Activated CD4-positive, alpha-beta T cell treated with anti-CD3 and anti-CD28 coated beads, Interleukin-2, amount 50 U/mL, for 4 hours (primary cell): ENCODE data around the gene SLC66A2.

Experiments
- DNase-seq, 2 experiments: peaks; one replicate each; pipeline ENCODE4 v3.0.0-alpha.2; 2020

The SLC66A2 gene

DNA sequence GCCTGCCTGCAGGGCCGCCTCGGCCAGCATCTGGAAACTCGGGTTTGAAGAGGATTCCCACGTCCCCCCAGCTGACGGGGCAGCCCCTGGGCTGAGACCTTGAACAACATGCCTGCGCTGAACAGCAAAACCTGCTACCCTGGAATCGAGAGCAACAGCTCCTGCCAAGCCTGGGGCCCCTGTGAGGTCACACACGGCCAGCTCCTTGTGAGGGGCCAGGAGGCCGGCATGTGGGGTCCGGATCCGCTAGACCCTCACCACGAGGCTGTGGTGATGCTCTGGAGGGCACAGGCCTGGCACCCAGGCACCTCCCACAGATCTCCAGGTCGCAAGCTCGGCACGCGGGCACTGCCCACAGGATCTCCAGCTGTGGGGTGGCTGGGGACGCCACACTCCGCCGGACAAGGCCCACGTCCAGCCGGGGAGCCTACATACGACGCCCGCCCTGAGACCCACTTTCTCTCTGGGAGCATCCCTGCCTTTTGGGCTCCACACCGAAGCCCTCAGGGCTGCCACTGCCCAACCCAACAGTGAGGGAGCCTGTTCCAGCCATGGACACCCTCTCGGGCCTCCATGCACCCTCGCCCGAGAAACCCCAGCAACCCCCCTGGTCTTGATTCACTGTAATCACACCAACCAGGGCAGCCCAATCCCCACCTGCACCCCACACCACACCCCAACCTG lies 34.1 kb downstream of the SLC66A2 start:
- DNase-seq = no peak

DNA sequence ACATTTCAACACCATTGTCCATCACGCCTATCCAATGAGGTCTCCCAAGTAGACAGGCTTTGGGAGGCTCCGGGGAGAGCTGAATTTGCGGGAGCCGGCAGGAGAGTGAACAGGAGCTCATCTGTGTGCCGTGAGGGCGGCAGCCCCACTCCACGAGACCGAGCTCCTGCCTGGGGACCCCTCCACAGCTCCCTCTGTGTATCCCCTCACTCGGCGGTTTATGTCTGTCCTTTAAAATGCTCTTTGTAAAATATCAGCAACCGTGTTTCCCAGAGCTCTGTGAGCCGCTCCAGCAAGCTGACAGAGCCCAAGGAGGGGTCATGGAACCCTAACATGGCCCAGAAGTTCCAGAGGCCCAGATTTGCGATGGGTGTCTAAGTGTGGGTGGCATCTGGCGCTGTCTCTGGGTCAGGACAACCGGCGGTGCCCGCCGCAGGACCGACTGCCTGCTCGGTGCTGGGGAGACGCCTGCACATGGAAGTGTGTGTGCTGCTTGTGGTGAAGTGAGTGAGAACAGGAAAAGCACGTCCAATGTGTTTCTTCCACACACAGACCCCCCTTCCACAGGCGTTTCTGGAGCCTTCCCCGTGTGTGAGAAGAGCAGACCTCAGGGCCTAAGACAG lies 34.8 kb downstream of the SLC66A2 start:
- no peak for DNase-seq

GRCh38 chr18:79916128-79916494 lies 35.3 kb downstream of the SLC66A2 start:
- no peak for DNase-seq

DNA sequence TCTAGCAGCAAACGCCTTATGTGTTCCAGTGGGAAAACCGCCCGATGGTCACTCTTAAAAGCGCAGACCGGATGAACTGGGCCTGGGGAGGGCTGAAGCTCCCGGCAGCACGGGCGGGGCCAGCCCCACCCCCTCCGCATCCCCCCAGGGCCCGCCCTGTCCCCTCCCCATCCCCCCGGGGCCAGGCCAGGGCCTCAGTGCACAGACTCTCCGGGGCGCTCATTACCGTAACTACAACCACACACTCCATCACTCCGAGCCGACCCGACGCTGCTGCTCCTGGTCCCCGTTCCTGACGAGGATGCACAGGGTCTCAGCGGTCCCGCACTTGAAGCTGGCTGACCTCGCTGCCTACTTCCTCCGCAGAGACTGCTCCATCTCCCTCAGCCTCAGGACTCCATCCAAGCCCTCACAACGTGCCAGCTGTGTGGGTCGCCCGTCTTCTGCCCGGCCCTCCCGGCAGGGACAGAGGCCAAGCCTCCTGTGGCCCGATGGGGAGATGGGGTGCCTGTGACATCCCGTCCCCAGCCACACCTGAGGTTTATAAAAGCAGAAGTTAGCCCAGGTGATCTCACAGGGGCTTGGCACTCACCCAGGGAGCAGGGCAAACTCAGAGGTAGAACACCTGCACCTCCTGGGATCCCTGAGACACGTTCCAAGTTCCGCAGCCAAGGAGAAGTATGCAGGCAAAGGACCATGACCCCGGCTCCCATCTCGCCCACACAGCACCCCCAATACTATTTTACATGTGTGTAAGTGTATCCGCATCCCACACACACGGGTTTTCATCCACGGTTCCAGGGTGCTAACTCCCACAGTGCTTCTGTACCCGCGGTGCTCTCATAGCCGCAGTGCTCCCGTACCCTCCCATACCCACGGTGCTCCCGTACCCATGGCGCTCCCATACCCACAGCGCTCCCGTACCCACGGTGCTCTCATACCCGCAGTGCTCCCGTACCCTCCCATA lies 36.0 kb downstream of the SLC66A2 start:
- DNase-seq = no peak

DNA sequence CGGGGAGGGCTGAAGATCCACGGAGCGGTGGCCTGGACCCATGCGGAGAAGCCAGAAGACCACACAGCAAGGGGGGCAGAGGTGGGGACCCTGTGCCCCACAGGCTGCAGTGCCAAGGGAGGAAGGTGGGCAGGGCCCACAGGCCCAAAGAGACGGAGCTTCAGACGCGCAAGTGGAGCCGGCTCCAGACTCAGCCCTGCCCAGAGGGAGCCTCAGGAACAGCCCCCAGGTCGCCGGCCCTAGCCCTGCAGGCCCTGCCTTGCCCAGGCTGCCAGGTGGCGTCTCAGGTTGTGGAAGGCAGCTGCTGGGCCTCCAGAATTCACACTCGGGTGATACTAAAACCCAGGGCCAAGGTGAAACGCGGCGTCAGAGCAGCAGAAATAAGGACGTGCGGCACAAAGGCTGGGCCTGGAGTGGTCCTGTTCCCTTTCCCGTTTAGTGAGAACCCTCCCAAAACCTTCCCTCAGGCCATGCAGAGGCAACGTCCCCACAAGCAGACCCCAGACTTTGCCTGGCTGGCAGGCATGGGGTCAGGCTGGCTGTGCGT lies 36.8 kb downstream of the SLC66A2 start:
- no peak for DNase-seq

- DNase-seq = no peak
Observed at GRCh38 chr18:79912994-79913831, 38.2 kb downstream of the SLC66A2 start.

GRCh38 chr18:79912409-79912991 lies 39.0 kb downstream of the SLC66A2 start:
- peak; percentile 8 to 12 for DNase-seq

DNA sequence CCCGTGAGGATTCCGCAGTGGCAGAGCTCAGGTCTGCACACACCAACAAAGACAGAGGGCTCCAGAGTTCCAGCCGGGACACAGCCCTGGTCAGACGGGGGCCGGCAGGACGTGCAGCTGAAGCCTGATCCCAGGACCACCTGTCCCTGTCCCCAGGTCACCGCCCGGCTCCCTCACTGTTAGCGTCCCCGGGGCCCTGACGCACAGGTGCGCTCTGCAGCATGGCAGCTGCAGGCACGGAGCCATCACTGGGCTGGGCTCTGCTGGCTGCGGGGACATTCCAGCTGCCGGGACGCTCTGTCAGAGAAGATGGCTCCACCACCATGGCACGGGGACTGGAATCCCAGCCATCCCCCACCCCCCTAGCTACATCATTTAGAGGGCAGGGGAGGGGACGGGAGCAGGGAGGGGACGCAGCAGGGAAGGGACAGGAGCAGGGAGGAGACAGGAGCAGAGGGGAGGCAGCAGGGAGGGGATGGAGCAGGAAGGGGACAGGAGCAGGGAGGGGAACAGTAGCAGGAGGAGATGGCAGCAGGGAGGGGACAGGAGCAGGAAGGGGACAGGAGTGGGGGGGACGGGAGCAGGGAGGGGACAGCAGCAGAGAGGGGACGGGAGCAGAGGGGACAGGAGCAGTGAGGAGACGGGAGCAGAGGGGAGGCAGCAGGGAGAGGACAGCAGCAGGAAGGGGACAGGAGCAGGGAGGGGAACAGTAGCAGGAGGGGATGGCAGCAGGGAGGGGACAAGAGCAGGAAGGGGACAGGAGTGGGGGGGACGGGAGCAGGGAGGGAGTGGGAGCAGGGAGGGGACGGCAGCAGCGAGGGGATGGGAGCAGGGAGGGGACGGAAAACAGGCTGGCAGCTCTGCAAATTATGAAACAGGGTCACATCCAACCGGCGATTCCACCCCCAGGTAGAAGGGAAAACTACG lies 39.8 kb downstream of the SLC66A2 start:
- DNase-seq = no peak

DNA sequence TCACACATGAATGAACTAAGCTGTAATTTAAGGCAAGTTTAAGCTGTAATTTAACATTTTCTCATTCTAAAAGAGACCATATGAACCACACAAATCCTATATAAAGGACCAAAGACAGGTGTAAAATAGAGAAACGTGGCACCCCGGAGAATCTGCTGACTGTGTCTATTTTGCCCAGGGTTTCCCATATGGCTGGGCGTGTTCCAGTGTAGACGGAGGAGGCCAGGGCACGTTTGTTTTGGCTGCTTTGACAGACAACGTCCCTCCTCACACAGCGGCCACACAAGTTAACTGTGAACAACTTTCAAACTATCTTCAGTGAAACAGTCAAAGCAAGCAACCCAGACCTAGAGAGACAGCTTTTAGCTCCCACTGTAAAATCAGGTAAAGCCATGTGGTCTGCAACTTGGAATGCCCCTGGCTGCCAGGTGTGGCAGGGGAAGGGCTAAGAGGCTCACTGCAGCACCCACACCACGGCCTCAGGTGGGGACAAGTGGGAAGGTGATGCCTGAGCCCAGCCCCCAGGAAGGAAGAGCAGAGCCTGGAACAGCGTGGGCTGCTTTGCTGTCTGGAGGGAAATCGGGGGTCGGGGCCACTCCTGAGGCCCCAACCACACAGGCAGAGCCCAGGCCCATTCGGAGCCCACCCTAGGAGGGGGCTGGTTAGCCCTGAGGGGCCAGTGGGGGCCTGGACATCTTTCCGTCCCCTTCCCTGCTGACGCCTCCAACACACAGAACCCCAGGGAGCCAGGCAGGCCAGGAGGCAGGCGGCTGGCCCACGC lies 40.7 kb downstream of the SLC66A2 start:
- no peak for DNase-seq

DNA sequence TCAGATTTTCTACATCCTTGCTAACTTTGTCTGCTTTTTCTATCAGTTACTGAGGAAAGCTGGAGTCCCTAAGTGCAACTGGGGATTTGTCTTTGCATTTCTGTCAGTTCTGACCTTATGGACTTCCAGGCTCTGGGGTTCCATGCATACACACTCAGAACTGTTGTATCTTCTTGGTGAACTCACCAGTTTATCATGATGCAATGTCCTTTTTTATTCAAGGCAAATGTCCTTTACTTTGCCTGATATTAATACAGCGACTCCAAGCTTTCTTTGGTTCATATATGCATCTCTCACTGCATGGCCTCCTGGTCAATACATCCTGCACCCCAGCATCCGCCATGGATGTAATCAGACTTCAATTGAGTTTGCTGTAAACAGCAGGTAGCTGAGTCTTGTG lies 44.7 kb downstream of the SLC66A2 start:
- no peak for DNase-seq

DNA sequence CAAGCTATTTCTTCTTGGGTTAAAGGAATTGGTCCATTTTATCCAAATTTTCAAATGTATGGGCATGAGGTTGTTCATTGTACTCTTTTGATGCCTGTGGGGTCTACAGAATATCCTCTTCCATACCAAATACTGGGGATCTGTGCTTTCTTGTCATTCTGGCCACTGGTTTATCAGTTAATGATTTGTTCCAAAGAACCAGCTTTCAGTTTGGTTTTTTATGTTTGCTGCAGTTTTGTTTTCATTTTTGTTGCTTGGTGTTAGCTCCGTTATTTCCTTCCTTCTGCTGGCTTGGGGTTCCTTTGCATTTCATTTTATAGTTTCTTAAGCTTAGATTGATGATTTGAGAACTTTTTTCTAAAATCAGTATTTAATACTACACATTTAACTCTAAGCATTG lies 45.5 kb downstream of the SLC66A2 start:
- no peak for DNase-seq

DNA sequence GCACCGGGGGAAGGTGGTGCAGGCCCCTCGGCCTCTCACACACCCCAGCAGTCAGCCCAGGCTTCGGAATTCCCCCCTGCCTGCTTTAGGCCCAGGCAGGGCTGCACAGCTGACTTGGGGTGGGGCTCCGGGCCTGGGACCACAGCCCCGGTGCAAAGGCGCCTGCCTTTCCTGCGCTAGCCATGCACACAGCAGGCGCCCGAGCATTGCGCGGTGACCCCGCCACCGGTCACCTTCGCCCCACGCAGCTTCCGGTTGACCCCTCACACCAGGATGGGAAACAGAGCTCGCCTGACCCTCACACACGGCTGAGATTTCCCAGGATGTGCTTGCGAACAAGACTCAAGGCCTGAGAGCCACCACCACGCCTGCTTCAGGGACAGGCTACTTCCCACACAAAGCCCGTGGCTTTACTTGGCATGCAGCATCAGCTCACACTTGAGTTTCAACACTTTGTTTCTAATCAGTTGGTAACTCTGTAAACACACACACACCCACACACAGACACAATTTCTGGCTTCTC lies 46.0 kb downstream of the SLC66A2 start:
- DNase-seq = no peak

DNA sequence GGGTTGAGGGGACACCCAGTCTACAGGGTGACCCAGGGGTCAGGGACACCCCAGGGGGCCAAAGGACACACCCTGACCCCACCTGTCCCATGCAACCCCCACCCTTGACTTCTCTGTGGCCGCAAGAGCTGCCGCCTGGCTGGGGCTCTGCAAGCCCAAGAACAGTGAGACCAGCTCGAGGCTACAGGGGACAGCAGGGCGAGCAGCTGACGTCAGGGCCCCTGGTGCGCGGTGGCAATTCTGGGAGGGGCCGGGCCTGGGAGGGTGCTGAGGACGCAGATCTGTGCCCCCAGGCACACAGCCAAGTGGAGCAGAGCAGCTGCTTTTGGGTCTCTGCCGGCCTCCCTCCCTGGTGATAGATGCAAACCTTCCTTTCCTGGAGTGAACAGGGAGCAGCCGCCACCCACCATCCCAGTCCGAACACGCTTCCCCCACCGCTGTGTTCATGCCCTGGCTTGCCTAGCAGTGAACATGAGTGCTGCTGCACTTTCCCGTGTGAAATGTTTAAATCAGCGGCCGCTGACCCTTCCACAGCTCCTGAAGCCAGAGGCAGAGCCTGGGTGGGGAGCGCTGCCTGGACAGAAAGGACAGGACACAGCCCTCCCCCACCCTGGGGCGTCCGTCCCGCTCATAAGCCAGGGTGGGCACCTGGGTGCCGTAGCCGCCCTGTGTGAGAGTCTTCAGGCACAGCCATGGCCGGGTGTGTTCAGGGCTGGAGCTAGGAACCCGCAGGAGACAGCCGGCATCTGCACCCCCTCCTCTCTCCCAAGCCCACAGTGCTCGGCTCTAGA lies 46.9 kb downstream of the SLC66A2 start:
- no peak for DNase-seq

DNA sequence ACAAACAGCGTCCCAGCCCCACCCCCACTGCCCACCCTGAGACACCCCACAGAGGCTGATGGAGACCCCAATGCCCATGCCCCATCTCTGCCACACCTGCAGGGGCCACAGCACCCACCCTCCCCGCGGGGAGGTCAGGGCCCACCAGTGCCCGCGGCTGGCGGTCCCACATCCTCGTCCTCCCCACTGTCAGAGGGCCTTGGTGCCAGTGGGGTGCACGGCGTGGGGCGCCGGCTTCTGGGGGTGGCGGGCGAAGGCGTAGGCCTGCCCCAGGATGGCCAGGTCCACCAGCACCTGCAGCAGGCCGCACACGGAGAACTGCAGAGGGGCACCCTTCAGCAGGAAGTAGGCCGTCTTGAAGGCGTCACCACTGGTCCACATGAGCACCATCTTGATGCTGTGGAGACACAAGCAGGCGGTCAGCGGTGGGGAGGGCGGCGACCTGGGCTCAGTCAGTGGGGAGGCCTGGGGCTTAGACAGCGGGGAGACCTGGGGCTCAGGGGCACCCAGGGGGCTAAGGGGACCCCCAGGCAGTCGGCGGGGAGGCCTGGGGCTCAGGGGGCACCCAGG lies 47.6 kb downstream of the SLC66A2 start:
- DNase-seq = no peak

DNA sequence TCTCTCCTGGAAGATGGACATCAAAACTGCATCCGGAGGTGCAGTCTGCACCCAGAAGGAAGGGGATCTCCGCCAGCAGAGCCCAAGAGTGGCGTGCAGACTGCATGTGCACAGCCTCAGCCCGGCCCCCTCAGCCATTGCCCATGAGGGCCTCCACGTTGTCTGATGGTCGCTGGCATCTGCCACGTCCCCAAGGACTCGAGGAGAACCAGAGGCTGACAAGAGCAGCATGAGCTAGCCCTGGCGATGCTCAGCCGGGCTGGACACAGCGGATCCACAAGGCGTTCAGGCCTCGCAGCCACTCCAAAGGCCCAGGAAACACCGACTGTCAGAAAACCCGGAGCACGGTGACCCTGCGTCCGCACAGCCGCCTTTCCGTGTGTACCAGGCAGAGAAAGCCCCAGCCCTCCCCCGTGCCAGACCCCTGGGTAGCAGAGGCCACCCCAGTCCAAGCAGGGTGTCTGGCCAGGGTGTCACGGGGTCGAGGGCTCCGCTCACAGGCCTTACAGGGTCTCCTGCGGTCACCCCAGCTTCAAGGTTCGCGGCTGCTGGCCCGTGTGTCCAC lies 48.3 kb downstream of the SLC66A2 start:
- no peak for DNase-seq

DNA sequence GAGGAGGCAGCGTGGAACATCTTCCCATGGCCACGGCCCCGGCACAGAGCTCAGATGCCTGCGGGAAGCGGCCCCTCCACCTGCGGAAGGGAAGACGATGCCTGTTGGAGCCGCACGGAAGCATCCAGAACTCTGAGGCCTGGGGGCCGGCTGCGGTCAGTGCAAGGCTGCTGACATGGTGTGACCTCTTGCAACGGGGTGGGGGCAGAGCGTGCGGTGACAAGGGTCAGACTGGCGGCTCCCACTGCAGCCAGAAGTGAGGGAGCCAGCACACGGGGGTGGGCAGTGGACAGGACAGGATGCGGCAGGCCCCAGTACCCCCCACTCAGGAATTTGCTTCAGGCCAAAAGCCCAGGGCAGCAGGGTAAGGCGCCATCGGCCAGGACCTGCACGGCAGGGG lies 48.8 kb downstream of the SLC66A2 start:
- DNase-seq = no peak

DNA sequence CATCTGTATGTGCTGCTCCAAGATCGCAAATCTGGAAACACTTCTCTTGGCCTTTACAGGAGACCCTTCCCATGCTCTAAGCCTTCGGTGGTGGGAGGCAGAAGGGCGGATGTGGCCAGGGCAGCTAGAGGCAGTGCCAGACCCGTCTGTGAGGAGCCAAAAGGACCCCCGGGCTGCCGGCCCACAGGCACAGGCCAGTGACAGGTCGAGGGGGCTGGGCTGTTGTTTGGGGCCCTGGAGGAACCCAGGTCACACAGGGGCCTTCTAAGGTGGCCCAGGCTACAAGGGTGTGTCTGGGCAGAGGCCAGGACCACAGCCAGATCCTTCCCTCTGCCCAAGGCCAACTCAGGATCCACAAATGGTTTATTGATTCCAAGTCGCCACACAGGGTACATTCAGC lies 49.4 kb downstream of the SLC66A2 start:
- no peak for DNase-seq

DNA sequence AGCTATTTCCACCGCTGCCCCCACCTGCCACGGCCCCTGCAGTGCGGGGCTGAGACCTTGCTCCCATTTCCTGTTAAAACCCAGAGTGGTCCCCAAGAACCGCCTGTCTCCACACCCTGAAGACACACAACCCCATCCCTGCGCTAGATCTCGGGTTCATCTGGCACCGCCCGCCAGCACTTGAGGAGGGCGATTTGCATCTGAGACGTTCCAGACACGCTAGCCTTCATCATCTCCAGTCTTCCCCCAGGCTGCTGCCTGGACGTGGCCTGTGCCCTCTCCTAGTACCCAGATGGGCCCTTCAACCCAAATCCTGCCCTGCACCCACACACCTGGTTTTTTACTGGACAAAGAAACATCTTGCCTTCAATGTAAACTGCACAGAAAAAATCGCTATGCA lies 49.8 kb downstream of the SLC66A2 start:
- no peak for DNase-seq
